OCI-M2 (cell line): ENCODE measurements around the gene DUSP9.

ENCODE experiments used
- DNase-seq: peaks from one replicate; lab custom pipeline; 2025; ENCODE audit not compliant: unreplicated experiment; lab: John Stamatoyannopoulos, UW

Gene DUSP9

DNA sequence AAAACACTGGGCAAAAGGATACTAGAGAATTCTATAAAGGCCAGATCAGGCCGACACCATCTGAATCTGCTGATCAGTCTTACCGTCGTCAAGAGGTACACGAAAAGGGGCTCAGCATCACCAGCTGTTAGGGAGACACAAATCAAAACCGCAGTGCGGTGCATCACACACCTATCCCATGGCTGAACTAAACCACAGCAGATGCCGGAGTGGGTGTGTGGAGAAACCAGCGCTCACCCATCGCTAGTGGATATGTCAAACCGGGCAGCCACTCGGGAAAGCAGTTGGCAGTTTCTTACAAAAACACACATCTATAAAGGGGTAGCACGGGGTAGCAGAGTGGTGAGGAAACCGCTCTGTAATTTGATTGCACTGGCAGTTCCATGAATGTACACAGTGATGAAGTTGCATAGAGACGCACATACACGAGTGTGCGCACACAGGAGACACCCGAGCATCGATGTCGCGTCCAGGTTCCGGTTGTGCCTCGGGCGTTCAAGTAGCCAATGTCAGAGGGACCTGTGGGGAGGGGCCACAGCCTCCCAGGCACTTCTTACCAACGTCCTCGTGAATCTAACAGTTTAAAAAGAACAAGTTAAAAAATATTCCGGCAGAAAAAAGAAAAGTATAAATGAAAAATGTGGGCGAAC, 24.9 kb upstream of the DUSP9 start:
- DNase-seq: no peak

DNA sequence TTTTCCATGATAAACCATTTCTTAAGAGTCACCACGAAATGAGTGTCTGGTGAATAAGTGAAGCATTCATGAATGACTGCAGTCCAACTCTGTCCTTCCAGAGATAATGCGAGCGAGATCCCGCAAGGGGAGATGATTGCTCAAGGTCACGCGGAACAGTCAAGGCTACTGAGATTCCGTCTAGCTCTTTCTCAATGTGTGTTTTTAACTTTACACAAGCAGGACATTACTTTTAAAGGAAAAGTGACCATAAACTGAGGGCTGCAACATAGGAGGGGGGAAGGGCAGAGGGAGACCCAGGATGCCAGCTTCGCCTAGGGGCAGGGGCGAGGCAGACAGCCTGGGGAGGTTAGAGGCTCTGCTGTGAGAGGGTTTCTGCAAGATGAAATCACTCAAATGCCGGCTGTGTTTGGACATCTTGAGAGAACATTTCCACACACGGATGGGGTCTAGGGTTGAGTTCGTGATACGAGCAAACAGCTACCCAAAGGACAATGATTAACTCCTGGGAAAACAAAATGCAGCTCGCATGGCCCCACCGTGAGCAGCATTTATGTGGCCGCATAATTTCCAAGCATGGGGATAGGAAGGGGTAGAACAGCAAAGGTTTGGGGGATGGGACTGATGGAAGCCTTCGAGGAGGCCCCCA, 24.2 kb upstream of the DUSP9 start:
- no peak for DNase-seq

DNA sequence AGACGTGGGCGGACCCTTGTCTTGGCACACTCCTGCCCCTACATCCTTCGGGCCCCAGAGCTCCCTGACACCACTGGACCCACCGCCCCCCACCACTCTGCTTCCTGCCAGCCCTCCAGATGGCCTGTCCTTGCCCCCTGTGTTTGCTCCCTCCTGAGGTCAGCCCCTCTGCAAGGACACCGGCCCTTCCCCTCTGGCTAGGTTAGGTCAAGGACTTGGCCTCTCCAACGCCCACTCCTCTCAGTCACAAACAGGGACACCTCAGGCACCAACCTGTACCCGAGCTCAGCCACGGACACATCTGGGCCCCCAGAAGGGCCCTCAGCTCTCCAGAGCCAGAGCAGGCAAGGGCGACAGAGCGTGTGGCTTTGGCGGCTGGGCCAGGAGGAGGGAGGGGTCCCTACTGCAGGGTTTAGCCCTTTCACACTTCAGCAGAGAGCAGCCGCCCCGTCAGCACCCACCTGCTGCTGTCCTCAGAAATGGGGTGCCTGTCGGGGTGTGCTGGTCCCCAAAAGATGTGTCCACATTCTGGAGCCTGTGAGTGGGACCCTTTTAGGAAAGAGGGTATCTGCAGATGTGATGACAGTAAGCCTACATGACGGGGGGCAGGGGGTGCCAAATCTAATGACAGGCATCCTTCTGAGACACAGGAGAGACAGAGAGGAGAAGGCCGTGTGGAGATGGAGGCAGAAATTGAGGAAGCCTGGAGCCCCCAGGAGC, 23.5 kb upstream of the DUSP9 start:
- no peak for DNase-seq

DNA sequence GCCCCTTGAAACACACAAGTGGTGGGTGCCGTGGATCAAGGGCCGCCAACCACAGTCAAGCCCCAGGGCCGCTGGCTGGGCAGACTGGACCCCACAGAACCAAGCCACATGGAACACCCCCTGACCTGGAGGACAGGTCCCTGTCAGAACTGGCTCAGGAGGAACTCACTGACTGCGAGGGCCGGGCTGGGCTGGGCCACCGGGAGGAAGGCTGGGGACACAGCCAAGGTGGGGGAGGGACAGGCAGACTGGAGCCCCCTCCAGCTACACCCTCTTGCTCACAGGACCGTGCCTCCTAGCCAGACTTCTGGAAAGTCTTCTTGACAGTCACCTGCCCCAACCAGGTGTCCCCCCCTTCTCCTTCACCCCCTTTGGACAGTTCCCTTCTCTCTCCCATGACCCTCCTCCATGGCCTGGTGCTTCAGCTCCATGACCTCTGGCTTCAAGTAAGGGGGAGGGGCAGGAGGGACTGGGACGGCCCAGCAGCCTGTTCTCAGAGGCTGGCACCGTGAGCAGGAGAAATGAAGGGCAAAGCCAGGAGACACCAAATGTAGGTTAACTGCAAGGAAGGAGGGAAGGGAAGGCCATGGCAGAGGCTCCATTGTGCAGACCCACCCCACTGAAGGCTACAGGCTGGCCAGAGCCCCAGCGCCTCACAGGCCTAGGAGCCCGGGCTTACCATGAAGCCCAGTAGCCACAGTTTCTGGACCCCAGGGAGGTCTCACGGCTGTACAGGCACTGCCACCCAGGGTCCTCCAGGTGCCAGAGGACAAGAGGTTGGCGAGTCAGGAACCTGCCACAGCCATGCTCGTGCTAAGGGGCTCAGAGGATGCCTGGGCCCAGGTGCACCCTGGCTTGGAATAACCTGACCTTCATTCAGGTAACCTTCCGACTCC, 22.6 kb upstream of the DUSP9 start:
- no peak for DNase-seq

DNA sequence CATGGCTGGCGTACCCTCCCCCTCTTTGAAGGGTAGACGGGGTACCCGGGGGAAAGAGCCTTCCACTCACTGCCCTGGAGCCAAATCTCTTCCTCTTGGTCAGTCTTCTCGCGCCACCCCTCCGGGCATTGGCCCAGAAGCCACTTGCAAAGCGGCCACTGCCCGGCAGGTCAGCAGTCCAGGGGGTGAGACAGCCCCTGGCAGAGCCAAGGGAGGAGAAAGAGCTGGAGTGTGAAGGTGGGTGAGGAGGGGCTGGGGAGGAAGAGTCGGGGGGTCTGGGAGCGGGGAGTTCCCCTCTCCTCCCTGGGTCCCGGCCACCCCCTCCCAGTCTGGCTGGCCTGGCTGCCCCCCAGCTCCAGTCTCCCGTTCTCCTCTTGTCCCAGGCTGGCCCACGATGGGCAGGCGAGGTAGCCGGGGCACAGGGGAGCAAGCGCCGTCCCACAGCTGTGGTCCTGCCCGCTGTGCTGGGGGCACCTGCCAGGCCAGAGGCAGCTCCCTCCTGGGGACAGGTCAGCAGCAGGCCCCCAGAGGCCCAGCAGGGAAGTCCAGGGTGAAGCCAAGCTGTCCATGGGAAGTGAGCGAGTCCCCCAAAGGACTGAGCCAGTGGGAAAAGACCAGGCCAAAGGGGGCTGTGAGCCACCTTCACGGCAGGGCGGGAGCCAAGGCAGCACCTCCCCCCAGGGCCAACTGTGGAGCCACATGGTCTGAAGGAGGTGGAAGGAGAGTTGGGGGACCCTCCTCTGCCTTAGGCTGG, 21.6 kb upstream of the DUSP9 start:
- no peak for DNase-seq

DNA sequence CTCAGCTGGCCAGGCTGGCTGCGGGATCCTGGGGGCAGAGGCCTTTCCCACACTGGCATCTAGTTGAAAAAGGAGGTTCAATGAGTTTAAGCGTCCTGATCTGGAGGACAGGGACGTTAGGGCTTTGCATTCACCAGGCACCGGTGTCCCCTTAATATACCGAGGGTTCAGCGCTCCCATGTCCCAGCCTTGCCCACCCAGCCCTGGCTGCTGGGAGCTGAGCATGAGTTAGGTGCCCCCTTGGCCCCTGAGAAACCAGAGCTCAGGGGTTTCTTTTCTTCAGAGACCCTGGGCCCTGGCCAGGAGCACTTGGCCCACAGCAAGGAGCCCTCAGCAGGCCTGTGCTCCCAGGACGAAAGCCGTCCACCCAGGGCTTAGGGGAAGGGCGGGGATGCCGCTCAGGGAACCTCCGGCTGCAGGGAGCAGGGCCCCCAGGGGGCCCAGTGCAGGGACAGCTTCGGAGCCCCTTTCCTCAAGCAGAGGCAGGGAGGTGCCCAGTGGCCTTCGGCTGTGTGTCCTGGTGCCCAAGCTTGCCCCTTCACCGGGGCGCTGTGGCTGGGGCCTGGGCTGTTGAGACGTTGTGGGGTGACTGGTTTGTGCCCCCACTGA, 20.9 kb upstream of the DUSP9 start:
- no peak for DNase-seq

DNA sequence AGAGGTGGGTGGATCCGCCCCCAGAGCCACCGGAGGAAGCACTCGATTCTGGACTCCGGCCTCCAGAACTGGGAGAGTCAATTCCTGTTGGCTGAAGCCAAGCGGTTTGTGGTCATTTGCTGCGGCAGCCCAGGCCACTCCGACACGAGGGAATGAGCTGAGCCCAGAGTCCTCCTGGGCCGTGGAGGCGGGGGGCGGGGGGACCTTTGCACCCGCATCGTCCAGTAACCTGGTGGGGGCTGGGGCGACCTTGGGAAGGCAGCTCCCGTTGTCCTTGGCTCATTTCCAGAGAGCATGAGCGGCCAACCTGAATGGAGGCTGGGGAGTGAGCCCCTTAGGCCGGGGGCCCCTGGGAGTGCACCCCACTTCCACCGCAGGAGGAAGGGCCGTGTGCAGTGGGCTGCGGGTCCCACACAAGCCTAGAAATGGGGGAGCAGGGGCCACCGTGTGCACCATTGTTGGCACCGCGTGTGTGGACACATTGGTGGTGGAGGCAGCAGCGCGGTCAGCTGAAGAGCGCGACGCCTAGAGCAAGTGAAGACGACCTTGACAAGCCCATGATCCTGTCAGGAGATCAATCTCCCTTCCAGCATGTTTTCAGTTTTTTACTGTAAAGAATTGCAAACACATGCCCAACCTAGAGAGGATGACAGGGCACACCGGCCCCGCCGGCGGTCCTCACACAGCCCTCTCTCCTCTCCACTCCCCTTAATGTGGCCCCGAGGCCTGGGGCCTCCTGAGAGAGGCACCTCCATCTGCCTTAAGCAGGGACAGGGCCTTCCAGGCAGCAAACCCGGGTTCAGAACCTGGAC, 19.9 kb upstream of the DUSP9 start:
- no peak for DNase-seq

DNA sequence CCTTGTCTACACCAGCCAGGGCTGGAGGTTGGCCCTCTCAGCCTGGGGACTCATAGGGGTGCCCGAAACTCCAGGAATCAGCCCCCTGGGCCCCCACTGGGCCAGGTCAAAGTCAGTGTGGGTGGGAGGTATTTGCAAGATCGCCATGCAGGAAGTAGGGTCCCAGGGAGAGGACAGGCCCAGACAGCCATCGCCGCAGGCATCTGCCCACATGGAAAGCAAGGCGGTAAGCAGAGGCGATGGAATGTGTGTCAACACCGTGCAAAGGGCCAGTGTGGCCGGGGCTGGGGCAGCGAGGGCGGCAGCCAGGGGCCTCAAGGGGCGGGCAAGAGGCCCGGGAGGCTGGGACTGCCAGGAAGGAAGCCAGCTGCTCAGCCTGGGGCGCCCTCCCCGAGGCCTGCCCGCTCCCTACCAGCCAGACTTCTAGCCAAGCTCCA, 19.3 kb upstream of the DUSP9 start:
- no peak for DNase-seq

DNA sequence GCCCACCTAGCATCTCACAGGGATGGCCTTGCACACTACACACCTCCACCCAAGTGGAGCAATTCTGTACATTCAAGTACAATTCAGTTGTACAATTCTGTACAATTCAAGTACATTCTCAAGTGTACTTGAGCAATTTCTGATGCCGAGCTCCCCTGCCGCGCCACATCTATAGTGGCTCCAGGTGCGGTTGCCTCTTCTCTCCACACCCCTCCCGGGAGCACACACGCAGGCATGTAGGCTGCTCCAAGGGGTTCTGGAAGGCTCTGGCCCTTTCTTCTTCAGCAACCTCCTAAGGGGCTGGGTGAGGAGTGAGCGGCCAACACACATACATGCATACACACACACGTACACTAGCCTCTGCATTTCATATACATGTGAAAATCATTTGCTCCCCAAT, 18.9 kb upstream of the DUSP9 start:
- DNase-seq: no peak

DNA sequence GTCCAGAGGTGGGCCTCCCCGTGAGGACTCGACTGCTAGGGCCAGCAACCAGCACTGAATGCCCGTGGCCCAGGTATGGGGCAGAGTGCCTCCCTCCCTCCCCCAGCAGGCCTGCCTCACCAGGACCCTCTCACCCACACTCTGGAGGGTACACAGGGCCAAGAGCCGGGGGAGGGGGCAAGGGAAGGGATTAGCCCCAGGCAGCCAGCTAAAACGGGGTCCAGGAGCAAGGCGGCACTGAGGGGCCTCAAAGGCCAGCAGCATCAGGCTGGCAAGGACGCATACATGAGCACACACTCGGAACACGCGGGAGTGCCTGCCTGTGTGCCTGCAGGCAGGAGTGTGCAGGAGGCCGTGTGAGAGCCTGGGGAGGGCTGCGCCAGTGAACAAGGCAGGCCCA, 18.3 kb upstream of the DUSP9 start:
- DNase-seq: no peak

DNA sequence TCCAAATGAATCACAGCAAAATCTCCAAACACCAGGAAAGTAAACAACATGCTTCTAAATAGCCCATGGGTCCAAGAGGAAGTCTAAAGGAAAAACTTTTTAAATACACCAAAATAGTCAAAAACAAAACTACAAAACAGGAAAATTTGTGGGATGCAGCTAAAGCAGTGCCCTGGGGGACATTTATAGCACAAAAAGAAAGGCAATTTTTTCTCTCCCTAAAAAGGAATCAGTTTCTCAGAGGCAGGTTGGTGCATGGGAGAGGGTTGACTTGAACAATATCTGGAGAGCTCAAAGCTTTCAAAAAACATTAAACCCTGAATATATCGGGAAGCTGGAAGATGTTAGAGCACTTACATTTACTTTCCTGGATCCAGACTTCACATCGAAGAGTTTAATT, 15.7 kb upstream of the DUSP9 start:
- DNase-seq: no peak

DNA sequence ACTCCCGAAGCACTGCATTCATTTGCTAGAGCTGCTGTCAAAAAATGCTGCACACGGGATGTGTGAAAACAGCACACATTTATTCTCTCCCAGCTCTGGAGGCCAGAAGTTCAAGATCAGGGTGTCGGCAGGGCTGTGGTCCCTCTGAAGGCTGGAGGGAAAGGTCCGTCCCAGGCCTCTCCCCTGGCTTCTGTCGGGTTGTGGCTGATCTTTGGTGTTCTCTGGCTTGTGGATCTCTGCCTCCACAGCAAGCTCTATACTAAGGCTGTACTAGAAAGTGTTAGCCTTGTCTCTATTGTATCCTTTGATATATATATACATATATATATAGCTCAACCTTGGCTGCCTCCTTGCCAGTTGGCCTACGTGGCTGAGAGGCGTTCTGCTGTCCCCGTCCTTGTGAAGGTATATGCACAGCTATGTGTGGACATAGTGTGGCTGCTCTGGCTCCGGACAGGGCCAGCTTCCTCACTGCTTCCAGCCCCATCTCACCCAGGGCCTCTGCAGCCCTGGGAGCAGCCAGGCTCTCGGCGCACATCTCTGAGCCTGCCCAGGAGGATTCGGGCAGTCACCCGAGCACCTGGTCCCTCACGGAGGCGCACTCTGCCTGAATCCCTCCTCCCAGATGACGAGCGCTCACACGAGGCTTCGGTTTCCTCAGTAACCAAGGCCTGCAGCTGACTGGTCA, 15.0 kb upstream of the DUSP9 start:
- no peak for DNase-seq

DNA sequence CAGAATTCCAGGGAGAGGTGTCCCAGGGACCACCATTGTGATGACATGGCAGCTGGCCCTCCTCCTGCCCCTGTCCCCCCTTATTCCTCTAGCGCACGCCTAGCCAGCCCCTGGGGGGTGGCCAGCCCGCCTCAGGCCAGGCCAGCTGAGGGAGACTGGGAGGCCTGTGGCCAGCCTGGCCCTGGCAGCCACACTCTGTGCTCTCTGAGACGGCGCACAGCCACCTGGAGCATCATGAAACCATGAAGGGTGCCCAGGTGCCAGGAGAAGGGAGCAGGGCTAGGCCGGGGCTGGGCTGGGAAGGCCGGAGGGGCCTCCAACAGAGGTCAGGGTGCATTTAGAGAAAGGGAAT, 14.4 kb upstream of the DUSP9 start:
- DNase-seq: no peak

DNA sequence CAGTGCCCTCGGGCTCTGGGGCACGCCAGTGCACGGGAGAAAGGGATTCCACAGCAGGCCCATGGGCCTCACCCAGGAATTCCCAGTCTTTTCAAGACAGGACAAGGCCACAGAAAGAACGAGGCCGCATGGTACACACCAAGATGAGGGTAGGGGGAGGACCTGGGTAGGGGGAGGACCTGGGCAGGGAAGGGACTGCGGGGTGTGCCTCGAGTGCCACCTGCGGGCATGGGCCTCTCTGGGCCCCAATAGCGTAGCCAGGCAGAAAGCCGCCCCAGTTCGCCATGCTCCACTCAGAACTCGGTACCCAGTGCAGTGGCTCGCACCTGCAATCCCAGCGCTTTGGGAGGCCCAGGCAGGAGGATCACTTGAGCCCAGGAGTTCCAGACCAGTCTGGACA, 14.0 kb upstream of the DUSP9 start:
- no peak for DNase-seq

DNA sequence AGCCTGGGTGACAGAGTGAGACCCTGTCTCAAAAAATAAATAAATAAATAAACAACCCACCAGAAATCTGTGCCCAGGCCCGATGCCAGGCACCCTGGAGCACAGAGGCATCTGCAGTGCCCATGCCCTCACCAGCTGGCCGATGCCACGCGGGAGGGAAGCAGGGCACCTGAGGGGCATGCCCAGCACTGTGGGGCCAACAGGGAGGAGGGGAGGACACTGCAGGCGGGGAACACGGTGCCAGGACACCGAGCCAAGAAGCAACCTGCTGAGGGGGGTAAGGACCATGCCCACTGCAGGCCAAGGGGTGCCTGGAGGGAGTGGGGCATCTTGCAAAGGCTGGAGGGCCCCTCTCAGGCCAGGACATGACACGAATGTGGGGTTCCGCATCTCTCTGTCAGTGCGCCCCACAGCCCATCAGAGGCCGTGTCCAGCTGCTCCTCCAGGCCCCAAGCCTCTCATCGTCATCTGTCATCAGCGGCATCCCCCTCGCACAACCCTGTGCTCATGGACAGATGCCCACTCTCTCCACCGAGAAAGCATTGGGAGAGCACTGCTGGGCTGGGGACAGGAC, 13.3 kb upstream of the DUSP9 start:
- DNase-seq: no peak

DNA sequence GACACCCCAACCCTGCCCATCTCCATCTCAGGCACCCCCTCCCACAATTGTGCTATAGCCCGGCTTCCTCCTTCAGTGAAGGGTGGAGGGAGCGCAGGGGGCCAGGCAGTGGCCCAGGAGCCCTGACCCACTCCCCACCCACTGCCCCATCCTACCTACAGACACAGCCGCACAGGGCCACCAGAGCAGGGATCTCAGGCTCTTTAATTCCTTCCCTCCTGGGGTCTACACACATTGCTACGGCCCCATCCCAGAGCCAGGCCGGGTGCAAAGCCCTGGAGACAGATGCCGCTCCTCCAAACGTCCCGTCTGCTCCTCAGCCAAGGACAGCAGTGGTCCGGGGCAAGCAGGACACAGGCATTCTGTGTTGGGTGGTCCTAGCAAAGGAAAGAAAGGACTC, 12.8 kb upstream of the DUSP9 start:
- DNase-seq: no peak

DNA sequence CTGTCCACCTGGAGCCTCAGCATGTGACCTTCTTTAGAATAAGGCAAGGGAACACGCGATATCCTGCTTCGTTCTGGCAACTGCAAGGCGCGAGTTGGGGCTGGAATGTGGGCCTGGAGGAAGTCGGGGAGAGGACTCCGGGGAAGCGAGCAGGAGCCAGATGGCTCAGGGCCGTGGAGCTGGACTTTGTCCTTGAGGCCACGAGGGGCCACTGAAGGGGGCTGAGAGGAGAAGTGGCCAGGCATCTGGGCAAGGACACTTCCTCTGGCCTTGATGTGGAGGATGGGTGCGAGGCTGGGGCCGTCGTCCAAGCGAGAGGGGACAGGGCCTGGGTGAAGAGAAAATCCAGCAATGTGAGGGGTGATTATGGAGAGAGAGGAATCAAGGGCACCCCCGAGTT, 12.2 kb upstream of the DUSP9 start:
- no peak for DNase-seq

DNA sequence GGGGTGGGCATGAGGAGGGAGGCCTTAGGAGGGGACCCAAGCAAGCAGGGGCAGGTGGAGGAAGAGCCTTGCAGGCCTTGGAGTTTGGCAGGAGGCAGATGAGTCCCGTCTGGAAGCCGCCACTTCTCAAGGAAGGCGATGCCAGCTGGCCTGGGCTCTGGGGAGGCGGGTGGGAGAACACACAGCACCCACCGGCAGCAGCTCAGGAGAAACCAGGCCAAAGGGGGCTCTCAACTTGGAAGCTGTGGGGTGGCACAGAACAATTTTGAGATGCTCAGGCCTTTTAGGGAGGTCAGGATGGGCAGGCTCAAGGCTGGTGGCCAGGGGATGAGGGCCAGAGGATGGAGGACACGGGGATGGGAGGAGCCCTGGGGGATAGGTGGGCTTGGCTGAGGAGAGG, 11.6 kb upstream of the DUSP9 start:
- DNase-seq: no peak
